GM10248 (cell line): ENCODE data around the gene PRPF18.

Source experiments
- CTCF ChIA-PET: fragments of 300-600 bp; sonication (Branson Sonifier 250); formaldehyde crosslinking; extraction: SDS; loops from one replicate; lab custom pipeline; 2021; ENCODE audit warnings: antibody characterized with exemption; lab: Yijun Ruan, JAX
- POLR2A ChIA-PET: fragments of 350-650 bp; sonication (Branson Sonifier 250); formaldehyde crosslinking; extraction: SDS; loops from one replicate; lab custom pipeline; 2020; ENCODE audit warnings: antibody characterized with exemption; lab: Yijun Ruan, JAX
- DNase-seq: peaks from one replicate; pipeline ENCODE4 v3.0.0; 2012; ENCODE audit errors: extremely low spot score
- CTCF ChIP-seq: IDR thresholded peaks from 2 replicates; pipeline ENCODE4 v1.5.1; 2012; ENCODE audit warnings: mild to moderate bottlenecking, low read depth; ENCODE audit errors: extremely low read depth, missing control alignments, control extremely low read depth

Gene PRPF18

DNA sequence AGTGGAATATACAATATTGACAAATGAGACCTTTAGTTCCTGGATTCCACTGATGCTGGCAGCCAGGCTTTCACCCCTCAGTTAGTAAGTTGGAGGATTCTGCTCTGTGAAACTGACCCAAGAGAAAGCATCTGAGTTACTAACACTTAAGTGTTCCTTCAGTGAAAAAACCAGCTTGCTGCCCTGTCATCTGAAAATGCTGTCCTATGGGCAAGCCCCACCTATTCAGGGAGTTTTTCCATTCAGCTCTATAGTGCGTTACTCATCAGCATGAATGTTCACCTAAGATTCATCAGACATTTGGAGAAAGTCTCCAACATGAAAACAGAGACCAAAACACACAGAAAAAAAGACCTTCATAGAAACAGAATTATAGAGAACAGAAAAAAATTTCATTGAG is 37.9 kb downstream of the PRPF18 start:
- DNase-seq: no peak
- CTCF ChIA-PET: interaction anchor here (1.6 kb wide), 1 partner anchor 12 kb away, joined by 4 read pairs; no protein-coding TSS in a partner anchor
- POLR2A ChIA-PET: no interaction called here
- TF ChIP-seq CTCF: no peak

GRCh38 chr10:13627459-13628310 is 40.9 kb downstream of the PRPF18 start:
- CTCF ChIA-PET: interaction anchor here (0.8 to 1.5 kb wide), 5 partner anchors 8 to 25 kb away, joined by 3 to 4 read pairs (median 3); no protein-coding TSS in a partner anchor
- DNase-seq: no peak
- POLR2A ChIA-PET: no interaction called here
- TF ChIP-seq CTCF: no peak

DNA sequence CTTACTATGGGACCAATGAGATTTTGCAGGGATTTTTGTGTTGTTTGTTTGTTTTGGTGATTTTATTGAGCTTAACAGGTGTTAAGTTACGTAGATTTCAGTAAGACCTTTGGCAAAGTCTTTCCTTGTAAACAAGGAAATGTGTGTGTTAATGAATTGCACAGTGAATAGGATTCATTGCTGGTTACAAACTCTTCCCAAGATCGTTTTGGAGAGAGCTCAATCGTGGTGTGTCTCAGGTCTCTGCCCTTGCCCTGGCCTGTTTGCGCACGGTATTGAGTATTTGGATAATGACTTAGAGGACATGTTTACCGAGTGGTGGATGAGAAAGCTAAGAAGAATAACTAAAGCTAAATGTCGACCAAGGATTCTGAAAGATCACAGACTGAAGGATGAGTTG is 41.9 kb downstream of the PRPF18 start:
- no peak for DNase-seq
- POLR2A ChIA-PET: no interaction called here
- CTCF ChIA-PET: interaction anchor here (1.0 to 1.5 kb wide), 3 partner anchors 9 to 18 kb away, joined by 3 to 4 read pairs (median 3); no protein-coding TSS in a partner anchor
- TF ChIP-seq CTCF: no peak

DNA sequence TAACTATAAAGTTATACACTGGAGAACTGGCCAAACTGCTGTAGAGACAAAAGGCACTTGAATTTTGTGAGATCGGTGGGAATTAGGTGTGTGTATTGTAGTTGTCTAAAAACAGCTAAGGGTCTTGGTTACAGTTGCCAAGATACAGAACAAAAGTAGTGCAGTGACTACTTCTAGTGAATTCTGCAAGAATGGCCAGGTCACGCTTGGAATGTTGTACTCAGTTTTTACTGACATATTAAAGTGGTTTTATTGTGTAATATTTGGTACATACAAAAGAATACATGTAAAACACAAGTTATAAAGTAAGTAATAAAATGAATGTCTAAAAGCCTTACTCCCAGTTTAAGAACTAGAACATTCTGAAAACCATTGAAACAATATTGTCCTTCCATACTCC is 42.4 kb downstream of the PRPF18 start:
- no peak for TF ChIP-seq CTCF
- CTCF ChIA-PET: interaction anchor here (1.0 to 1.5 kb wide), 4 partner anchors 9 to 19 kb away, joined by 3 to 4 read pairs (median 3); no protein-coding TSS in a partner anchor
- POLR2A ChIA-PET: no interaction called here
- DNase-seq: no peak

GRCh38 chr10:13630231-13630630 is 43.5 kb downstream of the PRPF18 start:
- ChIA-PET CTCF (interaction anchor here (0.7 to 1.3 kb wide), 2 partner anchors 13 to 21 kb away, joined by 3 read pairs; no protein-coding TSS in a partner anchor), POLR2A (no interaction called here)
- TF ChIP-seq CTCF: no peak
- DNase-seq: no peak

- TF ChIP-seq CTCF: no peak
- DNase-seq: no peak
- POLR2A ChIA-PET: no interaction called here
- CTCF ChIA-PET: interaction anchor here (1.2 kb wide), 1 partner anchor 10 kb away, joined by 4 read pairs; no protein-coding TSS in a partner anchor
Measured at GRCh38 chr10:13631594-13631993, 44.8 kb downstream of the PRPF18 start.
